ENCODE data around the gene XPO4.

XPO4 gene

DNA sequence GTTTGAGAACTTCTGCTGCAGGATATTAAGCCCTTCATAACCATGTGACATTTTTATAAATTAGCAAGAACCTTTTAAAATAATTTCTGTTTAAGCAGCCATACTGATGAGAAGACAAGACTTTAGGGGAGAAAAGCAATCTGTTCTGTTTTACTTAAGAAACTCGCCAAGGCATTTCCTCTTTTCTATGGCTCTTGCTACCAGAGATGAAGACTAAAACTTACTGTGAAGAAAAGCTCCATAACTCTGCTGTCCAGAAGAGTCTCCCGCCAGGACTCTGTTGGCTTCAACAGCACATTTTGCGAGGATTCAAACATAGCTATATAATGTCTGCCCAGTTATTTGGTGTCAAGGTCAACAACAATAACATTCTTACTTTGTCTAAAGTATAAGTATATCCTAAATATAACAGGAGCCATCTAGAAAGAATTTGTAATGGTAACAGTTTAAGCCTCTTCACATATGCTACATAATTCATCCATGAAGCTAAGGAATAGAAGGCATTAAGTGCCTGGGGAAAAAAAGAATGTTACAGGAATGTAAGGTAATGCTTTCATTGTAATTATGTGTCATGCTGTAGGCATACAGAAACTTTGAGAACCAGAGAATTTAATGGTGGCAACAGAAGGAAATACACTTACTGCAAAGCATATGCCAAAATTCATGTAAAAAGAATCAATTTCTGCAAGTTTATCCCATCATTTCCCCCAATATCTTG is 75.5 kb downstream of the XPO4 start:
- ATAC-seq = no peak

- no peak for ATAC-seq
Measured at GRCh38 chr13:20826301-20826700, 76.2 kb downstream of the XPO4 start.

DNA sequence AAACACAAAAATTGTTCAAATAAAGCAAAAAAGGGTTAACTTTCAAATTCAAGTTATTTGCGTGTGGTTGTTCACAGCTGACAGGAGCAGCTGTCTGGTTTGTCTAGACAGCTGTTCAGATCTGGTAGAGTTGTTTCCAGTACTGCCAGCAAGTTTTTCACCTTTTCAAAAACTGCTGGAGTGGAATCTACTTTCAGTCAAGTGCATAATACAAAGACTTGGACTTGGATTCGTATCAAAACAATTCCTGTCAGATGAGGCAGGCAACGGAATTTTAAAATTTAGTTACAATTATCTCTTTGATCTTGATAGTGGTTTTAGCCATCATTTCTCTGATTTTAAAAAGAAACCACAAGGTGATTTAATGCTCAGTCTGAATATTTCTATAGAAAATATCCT is 77.1 kb downstream of the XPO4 start:
- no peak for ATAC-seq

GRCh38 chr13:20824762-20825476 is 77.6 kb downstream of the XPO4 start:
- ATAC-seq = no peak

DNA sequence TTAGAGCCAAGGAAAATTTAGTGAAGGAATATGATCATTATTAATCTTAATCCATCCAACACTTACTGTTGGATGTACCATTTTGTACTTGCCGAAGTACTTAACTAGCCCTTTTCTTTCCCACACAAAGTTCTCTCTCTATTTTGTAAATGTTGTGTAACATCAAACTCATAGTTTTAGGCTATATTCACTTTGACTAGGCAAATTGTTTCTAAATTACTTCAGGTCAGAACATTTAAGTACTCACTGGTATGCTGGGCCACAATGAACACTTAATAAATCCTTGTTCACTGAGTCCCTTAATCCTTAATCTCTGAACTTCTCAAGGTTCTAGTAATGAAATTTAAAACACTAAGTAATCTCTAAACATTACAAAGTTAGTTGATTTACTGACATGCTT is 79.5 kb downstream of the XPO4 start:
- ATAC-seq = no peak

- ATAC-seq = no peak
Measured at GRCh38 chr13:20822406-20822805, 80.1 kb downstream of the XPO4 start.

GRCh38 chr13:20819715-20820114 is 82.8 kb downstream of the XPO4 start:
- no peak for ATAC-seq

DNA sequence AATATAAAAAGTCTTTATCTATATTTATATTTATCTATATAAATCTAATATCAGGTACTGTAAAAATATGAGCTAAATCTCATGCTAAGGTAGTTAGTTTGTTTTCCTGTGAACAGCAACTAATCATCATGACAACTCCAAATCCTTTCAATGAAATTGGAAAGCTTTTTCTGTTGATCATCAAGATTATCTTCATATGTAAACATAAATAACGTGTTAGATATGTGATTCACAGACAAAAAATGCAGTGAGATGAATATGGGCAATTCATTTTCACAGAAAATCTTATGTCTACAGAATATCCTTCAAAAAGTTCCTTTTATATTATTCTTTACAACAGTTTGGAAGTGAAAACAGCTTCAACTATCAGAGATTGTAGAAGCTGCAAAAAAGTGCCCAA is 87.1 kb downstream of the XPO4 start:
- ATAC-seq = no peak

GRCh38 chr13:20814224-20814910 is 88.2 kb downstream of the XPO4 start:
- ATAC-seq = no peak

GRCh38 chr13:20812890-20813289 is 89.7 kb downstream of the XPO4 start:
- no peak for ATAC-seq

- no peak for ATAC-seq
Measured at GRCh38 chr13:20810808-20811207, 91.7 kb downstream of the XPO4 start.

GRCh38 chr13:20808874-20809273 is 93.7 kb downstream of the XPO4 start:
- no peak for ATAC-seq

GRCh38 chr13:20803180-20803965 is 99.2 kb downstream of the XPO4 start:
- peak; percentile 38 to 73 for ATAC-seq

DNA sequence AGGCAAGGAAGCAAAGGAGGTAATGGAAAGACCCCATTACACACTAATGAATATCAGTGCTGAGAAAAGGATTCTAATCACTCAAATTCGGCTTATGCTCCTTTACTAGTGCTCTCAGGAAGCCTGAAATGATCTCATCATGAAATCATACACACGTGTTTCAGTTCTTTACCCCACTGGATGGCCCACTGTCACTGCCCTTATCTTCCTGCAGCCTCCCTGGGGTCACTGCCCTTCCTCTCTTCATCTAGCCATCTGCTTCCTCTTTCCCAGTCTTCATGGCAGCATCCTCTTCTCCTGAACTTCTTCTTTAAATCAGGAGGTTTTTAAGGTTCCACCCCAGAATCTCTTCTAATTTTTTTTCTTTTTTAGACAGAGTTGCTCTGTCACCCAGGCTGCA is 100.8 kb downstream of the XPO4 start:
- no peak for ATAC-seq

DNA sequence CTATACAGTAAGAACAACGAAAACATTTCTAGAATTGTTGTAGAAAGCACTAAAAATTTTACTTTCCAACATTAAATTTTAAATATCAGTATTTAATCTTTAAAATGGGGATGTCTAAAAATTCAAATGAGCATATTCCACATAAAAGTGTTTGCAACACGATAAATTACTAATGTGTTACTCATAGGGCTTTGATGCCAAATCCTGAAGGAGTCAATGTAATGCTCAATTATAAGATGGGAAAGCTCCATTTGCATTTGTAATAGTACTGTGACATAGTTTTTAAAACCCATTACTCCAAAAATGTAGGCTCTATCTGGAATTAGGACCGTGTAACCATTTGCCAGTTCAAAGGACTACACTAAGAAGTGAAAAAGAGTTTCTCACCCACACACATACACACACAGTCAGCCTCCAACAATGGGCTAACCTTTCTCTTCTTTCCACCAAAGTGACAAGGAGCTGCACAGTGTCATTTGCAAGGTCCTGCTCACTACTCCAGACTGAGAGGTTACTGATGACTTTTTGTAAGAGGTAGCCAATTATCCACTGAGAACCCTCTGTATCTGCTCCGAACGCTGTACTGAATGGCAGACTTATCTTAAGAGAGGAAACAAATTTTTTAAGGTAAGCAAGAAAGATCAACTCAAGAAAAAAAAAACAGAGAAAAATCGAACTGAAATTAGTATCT is 102.7 kb downstream of the XPO4 start:
- ATAC-seq = no peak

DNA sequence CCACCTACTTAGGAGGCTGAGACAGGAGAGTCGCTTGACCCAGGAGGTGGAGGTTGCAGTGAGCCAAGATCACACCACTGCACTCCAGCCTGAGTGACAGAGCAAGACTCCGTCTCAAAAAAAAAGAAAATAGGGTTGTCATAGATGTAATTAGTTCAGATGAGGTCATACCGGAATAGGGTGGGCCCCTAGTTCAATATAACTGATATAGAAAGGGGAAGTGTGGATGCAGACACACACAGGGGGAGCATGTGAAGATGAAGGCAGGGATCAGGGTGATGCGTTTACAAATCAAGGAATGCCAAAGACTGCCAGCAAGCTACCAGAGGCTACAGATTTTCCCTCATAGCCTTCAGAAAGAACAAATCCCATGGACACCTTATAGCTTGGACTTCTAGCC is 104.5 kb downstream of the XPO4 start:
- ATAC-seq = no peak

DNA sequence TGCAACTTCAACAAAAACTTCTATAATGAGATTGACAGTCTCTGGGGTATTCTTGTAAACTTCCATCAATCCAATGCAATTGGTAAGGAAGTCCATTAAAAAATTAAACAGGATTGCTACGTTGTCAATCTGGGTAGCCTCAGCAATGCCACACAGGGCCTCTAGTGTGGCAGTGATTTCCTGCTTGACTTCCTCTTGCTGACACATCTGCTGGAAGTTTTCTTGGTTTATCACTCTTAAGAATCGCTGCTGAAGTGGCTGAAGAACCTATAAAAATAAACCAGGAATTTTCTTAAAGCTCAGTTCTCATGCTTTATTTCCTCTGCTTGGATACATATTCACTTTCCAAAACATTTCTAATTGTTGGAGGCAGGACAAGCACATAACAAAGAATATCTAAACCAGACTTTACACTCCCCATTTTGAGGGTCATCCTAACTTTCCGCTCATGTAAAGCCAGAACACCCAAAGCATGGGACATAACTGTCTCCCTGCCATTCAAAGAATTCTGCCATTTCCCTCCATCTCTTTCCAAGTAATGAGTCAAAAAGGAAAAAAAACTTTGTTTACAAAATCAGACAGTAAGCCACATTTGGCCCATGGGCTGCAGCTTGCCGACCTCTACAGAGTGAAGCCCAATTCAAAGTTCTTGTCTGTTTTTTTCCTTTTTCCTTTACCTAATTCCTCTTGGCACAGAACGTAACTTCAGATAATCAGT is 105.6 kb downstream of the XPO4 start:
- ATAC-seq = no peak

DNA sequence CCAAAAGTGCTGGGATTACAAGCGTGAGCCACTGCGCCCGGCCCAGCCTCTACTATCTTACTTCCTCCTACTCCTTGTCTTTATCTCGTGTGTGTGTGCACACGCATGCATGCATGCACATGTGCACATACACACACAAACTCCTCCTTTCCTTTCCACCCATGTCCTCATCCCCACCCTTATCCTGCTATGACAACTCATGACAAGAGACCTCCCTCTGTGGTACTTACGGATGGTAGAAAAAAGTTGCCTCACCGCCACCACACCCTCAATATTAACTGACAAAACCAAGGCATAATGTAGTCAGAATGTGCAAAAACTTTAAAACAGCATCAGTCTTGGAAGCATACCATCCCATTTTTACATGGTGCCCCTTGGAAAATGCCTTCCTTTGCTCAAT is 112.9 kb downstream of the XPO4 start:
- ATAC-seq = no peak

- ATAC-seq = no peak
Measured at GRCh38 chr13:20788312-20788711, 114.2 kb downstream of the XPO4 start.

DNA sequence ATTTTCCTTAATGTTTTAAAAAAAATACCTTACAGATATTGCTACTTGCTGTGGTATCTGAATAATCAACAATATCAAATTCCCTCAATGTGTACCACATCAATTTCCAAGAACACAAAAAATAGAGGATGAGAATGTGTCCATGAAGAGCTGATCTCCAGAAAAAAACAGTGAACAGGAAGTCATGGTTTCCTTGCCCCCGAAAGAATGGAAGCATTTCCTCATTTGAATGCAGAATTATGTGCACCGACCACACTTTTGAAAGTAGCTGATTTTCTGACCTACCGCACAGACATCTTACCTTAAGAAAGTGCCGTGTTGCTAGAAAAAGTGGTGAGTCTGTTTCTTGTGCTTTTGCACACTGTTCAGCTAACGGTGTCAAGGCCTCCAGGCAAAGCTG is 115.4 kb downstream of the XPO4 start:
- ATAC-seq = no peak

- ATAC-seq = peak; percentile 81 to 92
Measured at GRCh38 chr13:20782116-20782708, 120.3 kb downstream of the XPO4 start.
